H4 (cell line): ENCODE results near the gene PHF21A. TPM values are rescaled to one million over a fixed set of nuclear protein-coding genes. Genes with fewer than 3 reads are reported as not detected.
A peak's percentile ranks its signal among the peaks of the same experiment; 100 is the strongest.

ENCODE experiments used
- DNase-seq: peaks from one replicate; pipeline ENCODE4 v3.0.0-alpha.2; 2015; ENCODE audit warnings: low spot score
- total RNA-seq: library from RNA; depleted of rRNA; stranded (reverse); fragments of >200 nt; shearing (Covaris generic); gene quantifications from 2 replicates; pipeline ENCODE4 v1.2.3, GENCODE V29; 2014; rRNA removed

PHF21A gene
- total RNA-seq = 8.0 and 39.9 TPM in 2 replicates

GRCh38 chr11:46121301-46121723, at the start of gene PHF21A:
PHF21A (minus strand) TSS chr11:46121454; CDS start chr11:46084219, 37,235 bp downstream.
- DNase-seq = peak; percentile 93

- no peak for DNase-seq
Observed at GRCh38 chr11:46170797-46171196, 49.5 kb upstream of the PHF21A start.

- no peak for DNase-seq
Observed at GRCh38 chr11:46162700-46163099, 41.4 kb upstream of the PHF21A start.

- no peak for DNase-seq
Observed at GRCh38 chr11:46161201-46161600, 39.9 kb upstream of the PHF21A start.

- DNase-seq = no peak
Observed at GRCh38 chr11:46160100-46160499, 38.8 kb upstream of the PHF21A start.

GRCh38 chr11:46159680-46160079, 38.4 kb upstream of the PHF21A start:
- DNase-seq = no peak

- DNase-seq = no peak
Observed at GRCh38 chr11:46149826-46150225, 28.6 kb upstream of the PHF21A start.

GRCh38 chr11:46149342-46149741, 28.1 kb upstream of the PHF21A start:
- DNase-seq = no peak

GRCh38 chr11:46144741-46145140, 23.5 kb upstream of the PHF21A start:
- DNase-seq = no peak

GRCh38 chr11:46143049-46143806, 22.0 kb upstream of the PHF21A start:
- no peak for DNase-seq

- no peak for DNase-seq
Observed at GRCh38 chr11:46142561-46142960, 21.3 kb upstream of the PHF21A start.

GRCh38 chr11:46141597-46141996, 20.3 kb upstream of the PHF21A start:
- DNase-seq = no peak

- no peak for DNase-seq
Observed at GRCh38 chr11:46134540-46134939, 13.3 kb upstream of the PHF21A start.

- DNase-seq = no peak
Observed at GRCh38 chr11:46134061-46134460, 12.8 kb upstream of the PHF21A start.

GRCh38 chr11:46133119-46133518, 11.9 kb upstream of the PHF21A start:
- no peak for DNase-seq

GRCh38 chr11:46130286-46130940, 9.2 kb upstream of the PHF21A start:
- no peak for DNase-seq

GRCh38 chr11:46129133-46129532, 7.9 kb upstream of the PHF21A start:
- DNase-seq = no peak

- DNase-seq = peak; percentile 92
Observed at GRCh38 chr11:46127150-46127638, 5.9 kb upstream of the PHF21A start.

GRCh38 chr11:46125284-46125683, 4.0 kb upstream of the PHF21A start:
- DNase-seq = no peak

GRCh38 chr11:46122945-46123715, 1.9 kb upstream of the PHF21A start:
- DNase-seq = no peak

GRCh38 chr11:46121724-46122477, 647 bp upstream of the PHF21A start:
- peak; percentile 92 for DNase-seq
